HG02884 (cell line): ENCODE results near the gene PPP2R2C.

ENCODE experiments used
- ATAC-seq: cut with Tn5 transposase; IDR thresholded peaks from one replicate; pipeline ENCODE4 v1.9.1; 2021; ENCODE audit warnings: mild to moderate bottlenecking, moderate library complexity; ENCODE audit not compliant: unreplicated experiment

The PPP2R2C gene

DNA sequence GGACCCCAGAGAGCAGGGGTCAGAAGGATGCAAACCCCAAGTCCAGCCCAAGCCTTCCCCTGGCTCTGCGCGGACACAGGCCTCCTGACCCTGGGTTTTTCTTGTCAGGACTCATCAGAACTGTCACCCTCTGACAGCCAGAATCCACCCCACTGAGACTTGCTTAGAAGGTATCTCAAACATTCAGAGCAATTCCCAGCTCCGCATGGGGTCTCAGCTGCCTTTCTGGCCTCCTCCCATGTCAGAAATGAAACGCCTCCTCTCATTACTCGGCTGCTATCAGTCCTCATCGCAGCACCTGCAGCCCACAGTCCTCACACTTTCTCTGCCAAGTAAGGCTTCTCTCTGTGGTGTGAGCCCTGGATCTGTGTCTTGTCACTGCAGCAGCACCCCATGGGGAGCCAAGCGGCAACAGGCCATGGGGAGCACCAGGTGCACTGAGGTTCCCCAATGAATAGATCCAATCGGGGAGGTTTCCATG, 105.0 kb downstream of the PPP2R2C start:
- no peak for ATAC-seq

DNA sequence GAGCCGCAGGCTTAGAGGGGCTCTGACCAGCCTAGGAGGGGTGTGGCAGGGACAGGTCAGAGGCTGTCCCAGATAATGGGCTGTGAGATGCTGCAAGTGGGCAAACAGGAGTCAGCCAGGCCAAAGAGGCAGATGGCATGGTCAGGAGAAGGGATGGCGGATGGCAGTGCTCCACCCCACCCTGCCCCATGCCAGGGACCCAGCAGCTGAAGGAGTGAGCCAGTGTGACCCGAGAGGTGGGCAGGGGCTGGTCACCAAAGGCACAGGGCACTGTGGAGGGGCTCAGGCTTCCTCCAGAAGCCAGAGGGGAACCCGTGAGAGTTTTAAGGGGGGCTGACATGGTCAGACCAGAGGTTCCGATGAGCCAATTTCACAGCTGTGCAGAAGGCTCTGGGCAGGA, 105.8 kb downstream of the PPP2R2C start:
- ATAC-seq = no peak

DNA sequence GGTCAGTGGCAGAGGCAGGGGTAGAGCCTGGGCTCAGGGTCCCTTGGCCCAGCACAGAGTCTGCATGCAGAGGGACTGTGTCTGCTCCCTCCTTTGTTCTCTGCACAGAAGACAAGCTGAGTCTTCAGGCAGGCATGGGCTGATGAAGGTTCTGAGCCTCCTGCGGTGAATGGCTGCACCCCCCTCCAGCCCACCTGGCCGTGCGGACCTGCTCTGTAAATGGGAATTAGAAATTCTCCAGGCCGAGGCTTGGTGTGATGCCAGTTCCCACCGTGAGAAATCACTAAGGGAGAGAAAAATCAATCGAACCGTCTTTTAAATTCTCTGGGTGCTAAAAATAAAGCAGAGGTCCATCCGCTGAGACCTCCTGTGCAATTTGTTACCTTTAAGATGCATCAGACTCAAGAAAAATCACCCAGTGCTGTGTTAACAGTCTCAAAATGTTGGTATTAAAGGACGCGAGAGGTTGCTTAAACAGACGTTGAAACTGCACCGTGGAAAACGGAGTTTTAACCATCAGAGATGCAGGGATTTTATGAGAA, 106.8 kb downstream of the PPP2R2C start:
- no peak for ATAC-seq

DNA sequence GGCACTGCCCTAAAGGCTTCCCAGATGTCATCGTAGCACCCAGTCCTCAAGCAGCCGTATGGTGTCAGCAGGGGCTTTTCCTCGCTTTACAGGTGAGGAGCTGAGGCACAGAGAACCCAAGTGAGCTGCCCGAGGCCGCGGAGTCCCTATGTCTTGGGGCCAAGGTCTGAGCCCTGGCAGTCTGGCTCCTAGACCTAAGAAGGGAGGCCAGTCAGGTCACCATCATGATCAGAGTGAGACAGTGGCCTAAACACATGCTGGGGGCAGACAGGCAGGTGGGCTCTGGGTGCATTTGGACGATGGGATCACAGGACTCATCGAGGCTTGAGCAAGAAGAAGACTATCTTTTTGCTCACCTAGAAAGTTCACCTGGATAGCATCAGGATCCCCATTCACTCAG, 107.8 kb downstream of the PPP2R2C start:
- ATAC-seq = no peak

DNA sequence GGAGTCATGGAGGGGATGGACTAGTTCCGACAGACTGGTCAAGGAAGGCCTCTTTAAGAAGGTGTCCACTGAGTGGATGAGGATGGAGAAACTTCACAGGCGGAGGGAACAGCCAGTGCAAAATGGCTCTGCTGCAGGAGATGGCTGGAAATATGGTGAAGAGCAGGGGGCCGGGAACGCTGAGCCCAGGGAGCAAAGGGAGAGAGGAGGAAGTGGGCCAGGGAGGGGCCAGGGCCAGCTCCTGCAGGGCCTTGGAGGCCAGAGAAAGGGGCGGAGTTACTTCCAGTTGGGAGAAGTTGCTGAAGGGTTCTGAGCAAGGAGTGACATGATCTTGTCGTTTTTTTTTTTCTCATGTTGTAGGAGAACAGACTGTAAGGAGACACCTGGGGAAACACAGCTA, 108.3 kb downstream of the PPP2R2C start:
- no peak for ATAC-seq

- ATAC-seq = no peak
These were observed 109.5 kb downstream of the PPP2R2C start for GRCh38 chr4:6362896-6363295.

DNA sequence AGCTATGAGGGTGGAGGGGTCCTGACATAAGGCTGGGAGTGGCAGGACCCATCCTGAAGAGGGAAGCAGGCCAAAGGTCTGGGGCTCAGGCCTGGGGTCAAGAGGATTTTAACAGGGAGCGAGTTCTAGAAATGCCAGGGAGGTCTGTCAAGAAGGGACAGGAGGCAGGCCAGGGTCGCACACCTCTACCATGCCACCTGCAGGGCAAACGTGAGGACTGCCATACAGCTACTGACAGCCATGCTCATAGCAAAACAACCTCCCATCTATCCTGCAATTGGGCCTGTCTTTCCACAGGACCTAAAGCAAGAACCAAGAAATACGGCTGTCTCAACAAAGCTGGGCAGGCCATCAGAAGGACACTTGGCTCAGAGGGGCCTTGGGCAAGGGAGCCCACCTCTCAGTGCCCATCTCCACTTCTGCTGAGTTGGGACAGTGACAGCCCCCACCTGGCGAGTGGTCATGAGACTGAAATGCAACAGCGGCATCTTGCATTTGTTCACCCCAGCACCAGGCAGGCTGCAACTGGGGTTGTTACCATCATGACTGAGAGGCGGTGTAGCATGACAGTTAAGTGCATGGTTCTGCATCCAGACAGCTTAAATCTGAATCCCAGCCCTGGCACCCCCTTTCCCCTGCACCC, 110.0 kb downstream of the PPP2R2C start:
- no peak for ATAC-seq

DNA sequence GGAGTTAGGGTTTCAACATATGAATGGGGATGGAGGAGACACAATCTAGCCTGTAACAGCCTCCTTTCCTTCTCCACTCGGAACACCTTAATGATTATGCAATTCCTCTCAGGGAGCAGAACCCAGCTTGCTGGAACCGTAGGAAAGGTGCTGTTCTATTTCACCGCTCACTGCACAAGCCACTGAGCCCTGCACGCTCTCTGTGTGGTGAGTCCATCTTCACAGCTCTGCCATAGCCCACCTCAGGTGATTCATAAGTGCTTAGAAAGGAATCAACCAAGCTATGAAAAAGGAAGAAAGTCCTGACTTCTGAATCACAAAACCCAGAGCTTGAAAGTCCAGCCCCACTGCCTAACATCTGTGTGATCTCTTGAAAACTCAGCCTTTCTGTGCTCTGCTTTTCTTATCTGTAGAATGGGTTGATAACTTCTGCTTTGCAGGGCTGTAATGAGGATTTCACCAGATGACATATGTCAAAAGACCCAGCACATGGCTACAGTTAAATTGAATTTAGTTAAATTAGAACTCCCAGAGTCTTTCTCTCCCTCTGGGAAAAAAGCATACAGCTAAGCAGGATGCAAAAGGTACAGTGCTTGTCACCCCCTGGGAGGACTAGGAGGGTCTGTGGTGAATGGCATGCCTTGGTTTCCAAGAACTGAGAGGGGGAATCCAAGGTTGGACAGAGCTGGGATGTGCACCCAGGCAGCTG, 111.2 kb downstream of the PPP2R2C start:
- ATAC-seq = no peak

DNA sequence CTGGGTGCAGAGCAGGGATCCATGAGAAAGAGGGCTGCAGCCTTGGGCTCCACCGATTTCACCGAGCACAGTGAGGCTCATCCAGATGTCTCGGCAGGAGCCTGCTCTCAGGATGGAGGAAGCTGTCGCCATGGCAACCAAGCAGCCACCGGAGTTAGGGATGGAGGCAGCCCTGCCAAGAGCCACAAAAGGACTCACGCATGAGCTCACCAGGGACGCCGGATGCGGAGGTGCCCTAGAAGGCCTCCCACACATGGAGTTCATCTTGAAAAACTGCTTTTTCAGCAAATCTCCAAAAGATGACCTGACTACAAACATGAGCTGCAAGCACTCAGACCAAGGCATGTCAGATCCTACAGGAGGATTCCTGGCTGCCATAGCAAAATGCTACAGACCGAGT, 112.0 kb downstream of the PPP2R2C start:
- ATAC-seq = no peak

DNA sequence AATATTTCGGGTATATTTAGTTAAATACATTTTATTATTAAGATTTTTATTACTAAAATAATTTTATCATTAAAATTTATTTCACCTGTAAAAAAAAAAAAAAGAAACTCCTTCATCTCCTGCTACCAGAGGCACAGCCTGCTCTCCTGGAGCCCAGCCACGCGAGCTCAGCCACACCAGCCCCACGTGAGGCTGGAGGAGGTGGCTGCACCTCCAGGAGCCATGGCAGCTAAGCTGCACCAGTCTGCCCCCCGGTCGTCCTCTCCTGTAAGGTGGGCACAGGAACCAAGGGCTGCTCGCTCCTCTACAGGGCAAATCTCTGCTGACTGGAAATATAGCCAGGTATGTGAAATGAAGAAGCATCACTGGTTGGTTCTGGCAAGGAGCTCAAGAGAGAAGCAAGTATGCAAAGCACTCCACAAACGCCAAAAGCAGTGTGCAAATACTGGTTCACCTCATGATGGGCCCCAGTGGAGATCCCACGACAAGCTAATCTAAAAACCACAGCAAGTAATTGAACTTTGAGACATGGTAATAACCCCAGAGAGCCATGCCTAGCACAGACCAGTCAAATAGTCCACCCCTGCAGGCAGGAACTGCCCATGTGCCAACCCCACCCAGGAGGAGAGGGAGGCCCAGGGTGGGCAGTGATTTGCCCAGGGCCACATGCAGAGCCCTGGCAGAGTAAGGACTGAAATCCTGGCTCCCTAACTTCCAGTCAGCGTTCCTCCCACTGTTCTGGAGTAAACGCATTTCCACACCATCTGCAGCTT, 112.7 kb downstream of the PPP2R2C start:
- no peak for ATAC-seq

- no peak for ATAC-seq
These were observed 114.9 kb downstream of the PPP2R2C start for GRCh38 chr4:6357476-6357875.

DNA sequence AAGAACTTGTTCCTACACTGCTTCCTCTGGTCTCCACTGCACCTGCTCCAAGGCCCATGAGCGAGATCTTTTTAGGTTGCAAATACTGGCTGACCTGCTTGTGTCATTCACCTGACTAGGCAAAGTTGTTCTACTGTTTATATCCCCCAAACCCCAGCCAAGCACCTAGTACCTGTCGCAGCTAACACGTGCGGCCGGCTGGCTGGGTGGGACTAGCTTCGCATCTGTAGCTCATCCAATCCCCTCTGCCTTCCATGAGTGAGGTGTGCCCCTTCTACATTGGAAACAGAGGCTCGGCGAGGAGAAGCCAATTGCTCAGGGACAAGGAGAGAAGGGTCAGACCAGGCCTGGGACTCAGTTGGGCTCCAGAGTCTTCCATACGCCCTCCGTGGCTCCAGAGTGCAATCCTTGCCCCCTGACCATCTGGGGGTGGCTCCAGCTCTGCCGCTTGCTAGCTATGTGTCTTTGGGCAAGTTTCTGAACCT, 116.3 kb downstream of the PPP2R2C start:
- ATAC-seq = no peak

- ATAC-seq = no peak
These were observed 117.4 kb downstream of the PPP2R2C start for GRCh38 chr4:6355052-6355451.

- no peak for ATAC-seq
These were observed 117.8 kb downstream of the PPP2R2C start for GRCh38 chr4:6354626-6355025.

DNA sequence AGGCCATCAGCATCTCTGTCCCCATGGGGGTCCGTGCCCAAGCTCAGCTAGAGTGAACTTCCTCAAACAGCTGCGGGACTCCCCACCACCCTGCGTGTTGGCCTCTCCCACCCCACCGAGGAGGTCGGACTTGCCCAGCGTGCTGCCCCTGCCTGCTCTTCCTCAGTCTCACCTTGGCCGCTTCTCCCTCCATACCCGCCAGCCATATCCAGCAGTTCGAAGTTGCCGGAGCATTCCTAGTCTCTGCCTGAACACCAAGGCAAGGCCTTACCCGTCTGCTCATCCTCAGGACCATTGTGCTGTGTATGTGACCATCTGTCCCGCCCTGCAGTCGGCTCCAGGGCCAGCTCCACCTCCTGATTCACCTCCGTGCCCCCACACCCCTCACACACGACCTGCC, 118.3 kb downstream of the PPP2R2C start:
- ATAC-seq = no peak

DNA sequence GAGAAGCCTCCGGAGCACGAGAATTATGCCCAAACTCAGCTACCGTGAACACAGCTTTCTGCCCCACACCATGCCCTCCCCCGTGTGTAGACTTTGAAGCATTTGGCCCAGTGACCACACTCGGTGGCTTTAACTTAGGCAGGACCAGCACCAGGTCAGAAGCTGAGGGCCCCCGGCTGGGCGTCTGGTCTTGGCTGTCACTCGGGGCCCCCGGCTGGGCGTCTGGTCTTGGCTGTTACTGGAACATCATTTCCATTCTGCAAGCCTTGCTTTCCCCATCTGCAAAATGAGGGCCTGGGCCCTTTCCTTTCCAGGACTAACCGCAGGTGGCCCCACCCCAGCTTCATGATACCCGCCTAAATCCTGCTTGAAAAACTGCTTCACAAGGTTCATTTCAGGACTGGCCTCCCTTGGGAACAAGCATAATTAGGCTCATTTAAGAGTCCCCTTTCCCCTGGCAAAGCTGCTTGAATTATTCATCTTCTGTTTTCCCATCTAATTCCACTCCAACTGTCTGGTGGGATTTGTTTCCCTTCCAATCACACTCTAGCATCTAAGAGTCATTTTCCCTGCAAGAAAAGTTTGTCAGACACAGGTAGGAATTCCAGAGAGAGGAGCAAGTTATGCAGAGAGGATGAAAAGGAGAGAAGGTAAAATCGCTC, 120.3 kb downstream of the PPP2R2C start:
- no peak for ATAC-seq

GRCh38 chr4:6351246-6352000, 121.0 kb downstream of the PPP2R2C start:
- ATAC-seq = no peak

DNA sequence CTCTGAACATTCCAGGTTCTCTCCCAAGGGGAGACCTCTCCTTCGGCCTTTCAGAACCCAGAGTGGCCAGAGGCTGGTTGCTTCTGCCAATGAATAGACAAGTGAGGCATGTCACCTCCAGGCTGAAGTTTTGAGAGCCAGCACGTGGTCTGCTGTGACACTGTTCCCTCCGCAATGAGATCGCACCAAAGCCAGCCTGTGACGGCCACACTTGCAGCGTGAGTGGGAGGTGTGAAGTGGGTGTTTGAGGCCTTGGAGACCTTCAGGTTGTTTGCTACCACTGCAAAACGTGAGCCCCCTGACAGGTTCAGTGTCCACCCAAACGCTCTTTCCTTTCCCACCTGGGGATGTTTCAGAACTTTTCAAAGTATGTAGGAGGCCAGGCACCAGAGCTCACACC, 121.8 kb downstream of the PPP2R2C start:
- no peak for ATAC-seq

DNA sequence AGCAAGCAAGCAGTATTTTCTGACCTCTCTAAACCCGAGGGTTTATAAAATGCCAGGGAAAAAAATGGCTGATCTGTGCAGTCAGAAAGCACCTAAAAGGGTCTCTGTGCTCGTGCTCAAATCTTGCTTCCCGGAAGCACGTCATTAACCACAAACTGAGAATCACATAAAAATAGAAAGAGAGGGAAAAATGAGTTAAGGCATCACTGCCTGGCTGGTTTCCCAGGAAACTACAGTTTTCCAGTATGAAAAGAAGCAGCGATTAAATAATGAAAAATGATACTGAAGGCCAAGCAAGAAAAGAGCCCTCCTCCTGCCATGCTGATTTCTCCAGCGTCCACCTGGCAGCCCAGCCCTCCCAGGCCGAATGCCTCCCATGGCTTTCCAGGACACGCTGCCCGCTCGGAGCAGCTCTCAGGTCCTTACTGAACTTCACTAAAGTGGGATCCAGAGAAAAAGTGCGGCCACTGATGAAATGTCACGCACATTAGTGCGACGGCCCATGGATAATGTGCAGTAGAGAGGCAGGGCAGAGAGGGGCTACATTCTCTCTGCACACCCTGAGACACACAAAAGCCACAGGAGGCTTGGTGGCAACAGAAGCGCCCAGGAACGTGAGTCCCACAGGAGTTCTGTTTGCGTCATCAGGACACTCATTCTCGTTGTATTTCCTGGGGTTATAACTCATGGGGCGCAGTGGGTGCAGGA, 122.4 kb downstream of the PPP2R2C start:
- no peak for ATAC-seq

DNA sequence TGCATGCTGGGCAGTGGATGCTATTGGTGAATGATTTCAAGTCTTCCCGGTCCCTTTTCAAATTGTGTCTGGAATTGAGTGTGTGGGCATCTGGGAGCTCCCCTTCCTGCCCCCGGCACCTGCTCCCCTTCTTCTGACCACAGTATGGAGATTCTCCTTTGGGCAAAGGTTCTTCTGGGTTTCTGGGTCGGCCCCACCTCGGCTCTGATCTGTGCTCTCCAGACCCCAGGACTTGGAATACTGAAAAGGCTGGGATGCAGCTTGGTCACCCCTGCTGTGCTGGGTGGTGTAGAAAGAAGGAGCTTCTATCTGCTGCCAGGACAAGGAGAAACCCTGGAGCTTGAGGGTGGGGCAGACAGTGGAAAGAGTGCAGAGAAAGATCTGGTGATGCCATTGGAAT, 124.0 kb downstream of the PPP2R2C start:
- ATAC-seq = no peak
